Activated CD8-positive, alpha-beta memory T cell treated with anti-CD3 and anti-CD28 coated beads, Interleukin-2, amount 10 ng/mL, durations not matched to agents 7 days and 5 days (primary cell): ENCODE results near the gene PLEKHJ1. TPM values are rescaled to one million over a fixed set of nuclear protein-coding genes. Genes with fewer than 3 reads are reported as not detected.

Source experiments
- ATAC-seq: fragments of 150-1000 bp; cut with Tn5 transposase; one replicate; pipeline ENCODE4 v1.10.0; 2021; ENCODE audit warnings: moderate library complexity
- CTCF ChIA-PET: fragments of 350-600 bp; sonication (Branson Sonifier 250); formaldehyde crosslinking; loops from one replicate; lab custom pipeline; 2021; ENCODE audit warnings: antibody characterized with exemption; lab: Charles Lee
- DNase-seq: peaks from one replicate; pipeline ENCODE4 v3.0.0-alpha.2; 2020
- H3K27ac Mint-ChIP-seq: one replicate; pipeline ENCODE4 v1.8.0; 2021; ENCODE audit warnings: mild to moderate bottlenecking, mixed read lengths
- H3K27me3 Mint-ChIP-seq: one replicate; pipeline ENCODE4 v1.8.0; 2021; ENCODE audit warnings: mixed read lengths
- H3K36me3 Mint-ChIP-seq: one replicate; pipeline ENCODE4 v1.8.0; 2021; ENCODE audit warnings: mild to moderate bottlenecking, mixed read lengths
- H3K4me1 Mint-ChIP-seq: one replicate; pipeline ENCODE4 v1.8.0; 2021; ENCODE audit warnings: mixed read lengths
- H3K4me3 Mint-ChIP-seq: one replicate; pipeline ENCODE4 v1.8.0; 2021; ENCODE audit warnings: mild to moderate bottlenecking, moderate library complexity, mixed read lengths
- H3K9me3 Mint-ChIP-seq: one replicate; pipeline ENCODE4 v1.8.0; 2022; ENCODE audit warnings: low read depth, mixed read lengths
- total RNA-seq, 2 experiments: library from RNA; stranded (reverse); gene quantifications; one replicate each; pipeline ENCODE4 v1.2.3, GENCODE V29; 2021

Gene PLEKHJ1
- total RNA-seq, 2 experiments from 2014 or later = 78.3 to 80.8 TPM

DNA sequence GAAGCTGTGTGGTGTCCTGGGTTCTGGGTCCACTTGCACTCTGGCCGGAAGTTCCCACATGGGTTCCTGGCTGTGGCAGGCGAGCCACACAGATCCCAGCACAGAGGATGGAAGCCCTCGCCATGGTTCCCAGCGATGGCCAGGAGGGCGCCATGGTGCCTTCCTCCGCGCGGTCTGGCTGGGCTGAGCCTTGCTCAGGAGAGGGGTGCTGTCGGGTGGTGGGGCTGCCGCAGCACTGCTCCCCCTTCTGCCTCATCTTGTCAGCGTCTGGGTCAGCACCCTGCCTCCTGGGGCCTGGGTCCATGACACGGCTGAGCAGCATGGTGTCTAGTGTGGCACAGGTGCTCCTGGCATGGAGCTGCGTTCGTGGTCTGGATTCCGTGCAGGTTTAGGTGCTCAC, 38.9 kb downstream of the PLEKHJ1 start:
- CTCF ChIA-PET = no interaction called here
- Mint-ChIP-seq H3K4me1 (peaks cover 1% of the 10 kb centered on the region), H3K4me3 (no peak overlapping the region)

GRCh38 chr19:2195914-2196313, 40.2 kb downstream of the PLEKHJ1 start:
- peaks cover 1% of the 10 kb centered on the region for H3K4me1 Mint-ChIP-seq
- no peaks in the 10 kb centered on the region for H3K27me3 Mint-ChIP-seq
- CTCF ChIA-PET = no interaction called here
- H3K36me3 Mint-ChIP-seq = peaks cover 14% of the 10 kb centered on the region
- H3K27ac Mint-ChIP-seq = no peak overlapping the region
- no peak overlapping the region for H3K4me3 Mint-ChIP-seq
- DNase-seq (no peak), ATAC-seq (no peak)
- no peaks in the 10 kb centered on the region for H3K9me3 Mint-ChIP-seq

More for the DNA sequence above, 38.9 kb downstream of the PLEKHJ1 start:
- Mint-ChIP-seq H3K9me3 (no peaks in the 10 kb centered on the region), H3K27me3 (no peaks in the 10 kb centered on the region), H3K36me3 (peaks cover 6% of the 10 kb centered on the region), H3K27ac (no peak overlapping the region)
- no peak for DNase-seq
- ATAC-seq = no peak

- peaks cover 17% of the 10 kb centered on the region for H3K36me3 Mint-ChIP-seq
- ATAC-seq (no peak), DNase-seq (no peak)
- no peaks in the 10 kb centered on the region for H3K27me3 Mint-ChIP-seq
- CTCF ChIA-PET = no interaction called here
- no peaks in the 10 kb centered on the region for H3K9me3 Mint-ChIP-seq
- no peak overlapping the region for H3K4me3 Mint-ChIP-seq
- H3K4me1 Mint-ChIP-seq = peaks cover 1% of the 10 kb centered on the region
- H3K27ac Mint-ChIP-seq = no peak overlapping the region
Observed at GRCh38 chr19:2195361-2195760, 40.8 kb downstream of the PLEKHJ1 start.

DNA sequence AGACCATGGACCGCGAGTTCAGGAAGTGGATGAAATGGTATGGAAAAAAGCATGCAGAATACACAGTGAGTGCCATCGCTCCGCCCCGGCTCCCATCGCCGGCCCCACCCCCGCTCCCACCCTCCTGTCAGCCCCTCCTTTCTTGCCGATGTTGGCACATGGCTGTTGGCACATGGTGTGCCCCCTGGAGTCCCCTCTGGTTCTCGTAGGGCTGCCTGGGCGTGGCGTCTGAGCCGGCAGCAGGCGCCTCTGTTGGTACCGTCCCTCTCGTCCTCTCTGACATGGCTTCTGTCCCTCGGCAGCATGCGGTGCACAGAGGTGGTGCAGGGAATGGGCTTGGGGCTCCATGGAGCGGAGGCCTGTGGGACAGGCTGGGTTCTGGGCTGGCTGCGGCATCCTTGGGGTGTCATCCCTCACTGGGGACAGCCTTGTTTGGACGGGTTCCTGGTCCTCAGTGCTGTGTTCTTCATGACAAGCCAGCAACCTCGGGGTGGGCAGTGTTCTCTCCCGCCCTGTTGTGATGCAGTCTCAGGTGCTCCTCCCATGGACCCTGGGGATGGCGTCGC, 41.5 kb downstream of the PLEKHJ1 start:
- H3K36me3 Mint-ChIP-seq = peaks cover 17% of the 10 kb centered on the region
- no peak for ATAC-seq
- H3K27me3 Mint-ChIP-seq = no peaks in the 10 kb centered on the region
- H3K4me1 Mint-ChIP-seq = peaks cover 1% of the 10 kb centered on the region
- DNase-seq = no peak
- H3K4me3 Mint-ChIP-seq = no peak overlapping the region
- H3K27ac Mint-ChIP-seq = no peak overlapping the region
- H3K9me3 Mint-ChIP-seq = no peaks in the 10 kb centered on the region
- CTCF ChIA-PET = no interaction called here

DNA sequence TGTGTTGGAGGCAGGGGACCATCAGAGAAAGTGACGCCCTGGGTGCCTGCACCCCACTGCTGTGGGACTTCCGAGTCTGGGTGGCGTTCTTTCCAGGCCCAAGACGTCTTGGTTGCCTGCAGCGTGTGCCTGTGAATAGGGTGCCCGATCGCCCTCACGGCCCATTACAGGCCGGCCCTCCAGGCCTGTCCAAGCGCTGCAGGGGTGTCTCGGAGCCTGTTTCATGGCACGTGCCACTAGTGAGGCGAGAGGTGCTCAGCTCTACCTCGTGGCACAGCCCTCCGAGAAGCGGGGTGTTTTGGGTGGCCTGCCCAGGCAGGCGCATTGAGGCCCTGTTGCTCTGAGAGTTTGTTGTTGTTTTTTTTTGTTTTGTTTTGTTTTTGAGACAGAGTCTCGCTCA, 42.3 kb downstream of the PLEKHJ1 start:
- CTCF ChIA-PET = no interaction called here
- Mint-ChIP-seq H3K27me3 (no peaks in the 10 kb centered on the region), H3K9me3 (no peaks in the 10 kb centered on the region), H3K4me1 (peaks cover 1% of the 10 kb centered on the region), H3K27ac (no peak overlapping the region), H3K36me3 (peaks cover 16% of the 10 kb centered on the region), H3K4me3 (no peak overlapping the region)
- ATAC-seq (no peak), DNase-seq (no peak)

DNA sequence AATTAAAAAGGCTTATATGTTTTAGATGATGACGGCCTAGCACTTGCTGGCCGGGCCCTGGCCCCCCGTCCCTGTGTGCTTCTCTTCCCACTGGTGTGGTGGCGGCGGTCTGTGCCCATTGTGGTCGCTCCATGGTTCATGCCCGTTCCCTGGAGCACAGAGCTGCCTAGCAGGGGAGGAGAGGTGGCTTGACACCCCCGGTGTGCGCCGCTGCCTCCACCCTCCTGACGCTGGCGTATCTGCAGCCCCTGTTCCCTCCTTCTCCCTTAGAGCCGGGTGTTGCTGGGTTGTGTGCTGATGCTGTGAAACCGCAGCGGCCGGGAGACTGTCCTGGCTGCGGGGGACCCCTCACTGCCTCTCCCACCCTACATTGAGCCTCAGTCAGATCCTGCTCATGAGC, 43.3 kb downstream of the PLEKHJ1 start:
- Mint-ChIP-seq H3K27ac (no peak overlapping the region), H3K4me1 (peaks cover 1% of the 10 kb centered on the region), H3K4me3 (no peak overlapping the region), H3K9me3 (no peaks in the 10 kb centered on the region), H3K36me3 (peaks cover 15% of the 10 kb centered on the region), H3K27me3 (no peaks in the 10 kb centered on the region)
- no peak for ATAC-seq
- DNase-seq = no peak
- CTCF ChIA-PET = no interaction called here

DNA sequence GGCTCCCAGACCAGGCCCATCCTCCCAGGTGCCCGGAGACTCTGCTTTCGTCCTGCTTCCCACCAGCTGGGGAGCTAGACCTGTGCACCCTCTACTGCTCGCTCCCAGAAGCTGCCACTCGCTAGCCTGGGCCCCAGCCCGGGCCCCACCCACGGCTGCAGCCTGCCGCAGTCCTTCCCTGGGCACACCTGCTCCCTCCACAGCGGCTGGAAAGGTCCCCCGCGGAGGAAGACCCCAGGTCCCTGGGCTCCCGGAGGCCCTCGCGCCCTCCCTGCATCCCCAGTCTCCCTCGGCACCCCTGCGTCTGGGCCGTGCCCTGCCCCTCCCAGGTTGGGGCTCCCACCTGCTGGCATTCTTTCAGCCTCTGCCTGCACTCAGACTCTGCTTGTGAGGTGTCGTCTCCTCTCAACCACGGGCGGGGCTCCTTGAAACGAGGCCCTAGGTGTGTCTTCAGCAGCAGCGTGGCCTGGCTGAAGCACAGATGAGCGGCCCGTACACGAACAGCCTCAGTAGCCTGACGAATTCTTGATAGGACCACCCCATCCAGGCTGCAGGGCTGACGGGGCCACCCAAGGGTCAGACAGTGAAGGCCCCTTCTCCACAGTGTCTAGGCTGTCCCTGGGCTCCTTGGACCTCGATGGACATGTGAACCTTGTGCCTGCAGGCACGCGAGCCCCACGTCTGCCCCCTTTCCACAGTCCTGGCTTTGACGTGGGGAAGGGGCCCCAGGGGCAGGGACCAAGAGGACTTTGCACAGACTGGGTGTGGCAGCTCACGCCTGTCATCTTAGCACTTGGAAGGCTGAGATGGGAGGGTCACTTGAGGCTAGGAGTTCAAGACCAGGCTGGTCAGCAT, 44.4 kb downstream of the PLEKHJ1 start:
- Mint-ChIP-seq H3K4me3 (no peak overlapping the region), H3K4me1 (peaks cover 1% of the 10 kb centered on the region), H3K27ac (no peak overlapping the region), H3K27me3 (no peaks in the 10 kb centered on the region), H3K36me3 (peaks cover 18% of the 10 kb centered on the region), H3K9me3 (no peaks in the 10 kb centered on the region)
- DNase-seq = no peak
- CTCF ChIA-PET = no interaction called here
- ATAC-seq = no peak

DNA sequence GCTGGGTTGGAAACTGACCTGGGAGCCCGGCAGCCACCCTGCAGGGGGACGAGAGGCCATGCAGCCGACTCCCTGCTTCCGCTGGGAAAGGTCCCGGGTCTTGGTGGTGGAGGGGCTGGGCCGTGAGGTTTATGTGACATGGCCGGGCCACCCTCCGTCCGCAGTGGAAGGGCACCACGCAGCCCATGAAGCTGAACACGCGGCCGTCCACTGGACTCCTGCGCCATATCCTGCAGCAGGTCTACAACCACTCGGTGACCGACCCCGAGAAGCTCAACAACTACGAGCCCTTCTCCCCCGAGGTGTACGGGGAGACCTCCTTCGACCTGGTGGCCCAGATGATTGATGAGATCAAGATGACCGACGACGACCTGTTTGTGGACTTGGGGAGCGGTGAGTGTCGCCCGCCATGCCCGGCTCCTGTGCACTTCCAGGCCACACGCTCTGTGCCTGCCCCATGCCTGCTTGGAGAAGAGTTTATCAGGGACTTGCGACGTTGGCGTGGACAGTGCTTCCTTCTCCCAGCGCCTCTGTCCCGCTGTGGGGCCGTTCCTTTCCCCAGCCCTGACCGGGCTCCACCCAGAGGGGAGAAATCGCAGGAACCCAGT, 45.2 kb downstream of the PLEKHJ1 start:
- H3K4me1 Mint-ChIP-seq = no peaks in the 10 kb centered on the region
- DNase-seq (no peak), ATAC-seq (no peak)
- H3K4me3 Mint-ChIP-seq = no peak overlapping the region
- no peak overlapping the region for H3K27ac Mint-ChIP-seq
- CTCF ChIA-PET = no interaction called here
- H3K36me3 Mint-ChIP-seq = peaks cover 19% of the 10 kb centered on the region
- no peaks in the 10 kb centered on the region for H3K27me3 Mint-ChIP-seq
- no peaks in the 10 kb centered on the region for H3K9me3 Mint-ChIP-seq

DNA sequence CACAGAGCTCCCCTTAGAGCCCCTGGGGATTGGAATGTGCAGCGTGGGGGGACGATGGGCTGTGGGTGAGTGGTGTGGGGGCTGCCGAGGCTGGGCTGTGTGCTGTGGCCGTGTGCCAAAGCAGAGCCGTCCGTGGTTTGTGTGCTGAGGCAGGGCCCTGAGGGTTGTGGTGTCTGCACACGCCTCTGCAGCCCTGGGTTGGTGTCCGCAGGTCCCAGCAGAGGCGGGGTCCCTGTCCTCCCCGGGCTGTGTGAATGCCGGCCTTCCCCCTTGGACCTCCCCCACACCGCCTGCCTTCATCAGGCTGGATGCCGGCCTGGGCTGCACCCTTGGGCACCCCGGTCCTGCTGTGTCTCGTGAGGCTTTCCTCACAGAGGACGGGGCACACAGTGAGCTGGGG, 46.2 kb downstream of the PLEKHJ1 start:
- H3K4me1 Mint-ChIP-seq = no peaks in the 10 kb centered on the region
- no peaks in the 10 kb centered on the region for H3K9me3 Mint-ChIP-seq
- peaks cover 25% of the 10 kb centered on the region for H3K36me3 Mint-ChIP-seq
- no peaks in the 10 kb centered on the region for H3K27me3 Mint-ChIP-seq
- ATAC-seq = no peak
- no peak for DNase-seq
- H3K27ac Mint-ChIP-seq = no peak overlapping the region
- no peak overlapping the region for H3K4me3 Mint-ChIP-seq
- CTCF ChIA-PET = no interaction called here

GRCh38 chr19:2188708-2189385, 47.3 kb downstream of the PLEKHJ1 start:
- Mint-ChIP-seq H3K4me3 (no peak overlapping the region), H3K27me3 (no peaks in the 10 kb centered on the region), H3K9me3 (no peaks in the 10 kb centered on the region), H3K4me1 (peaks cover 5% of the 10 kb centered on the region), H3K36me3 (peaks cover 29% of the 10 kb centered on the region), H3K27ac (no peak overlapping the region)
- CTCF ChIA-PET = no interaction called here
- ATAC-seq = no peak
- no peak for DNase-seq

GRCh38 chr19:2187159-2187558, 49.0 kb downstream of the PLEKHJ1 start:
- peaks cover 26% of the 10 kb centered on the region for H3K36me3 Mint-ChIP-seq
- CTCF ChIA-PET = no interaction called here
- no peak overlapping the region for H3K4me3 Mint-ChIP-seq

GRCh38 chr19:2186071-2186846, 49.9 kb downstream of the PLEKHJ1 start:
- no peak overlapping the region for H3K4me3 Mint-ChIP-seq
- no peaks in the 10 kb centered on the region for H3K27me3 Mint-ChIP-seq
- H3K27ac Mint-ChIP-seq = no peak overlapping the region
- CTCF ChIA-PET = interaction anchor here (1.6 kb wide), 1 partner anchor 30 kb away, joined by 3 read pairs; no protein-coding TSS in a partner anchor
- H3K9me3 Mint-ChIP-seq = no peaks in the 10 kb centered on the region
- peaks cover 21% of the 10 kb centered on the region for H3K36me3 Mint-ChIP-seq
- peaks cover 13% of the 10 kb centered on the region for H3K4me1 Mint-ChIP-seq
- DNase-seq = no peak
- no peak for ATAC-seq

More at GRCh38 chr19:2187159-2187558, 49.0 kb downstream of the PLEKHJ1 start:
- DNase-seq = no peak
- ATAC-seq = no peak
- Mint-ChIP-seq H3K27me3 (no peaks in the 10 kb centered on the region), H3K27ac (no peak overlapping the region), H3K4me1 (peaks cover 11% of the 10 kb centered on the region), H3K9me3 (no peaks in the 10 kb centered on the region)

- Mint-ChIP-seq H3K27ac (no peak overlapping the region), H3K4me3 (no peak overlapping the region), H3K4me1 (peaks cover 13% of the 10 kb centered on the region), H3K36me3 (peaks cover 16% of the 10 kb centered on the region), H3K9me3 (no peaks in the 10 kb centered on the region), H3K27me3 (no peaks in the 10 kb centered on the region)
- CTCF ChIA-PET = interaction anchor here (1.6 kb wide), 1 partner anchor 30 kb away, joined by 3 read pairs; no protein-coding TSS in a partner anchor
- no peak for ATAC-seq
- DNase-seq = no peak
Observed at GRCh38 chr19:2185734-2186070, 50.4 kb downstream of the PLEKHJ1 start.
